Measurements from ENCODE around the gene NMNAT2.

NMNAT2 gene

GRCh38 chr1:183236158-183236725, 181.9 kb downstream of the NMNAT2 start:
- Histone ChIP-seq H3K27ac (peak overlapping the region; percentile 83 to 86), H3K27me3 (no peaks in the 10 kb centered on the region), H3K4me3 (no peak overlapping the region), H3K4me1 (peaks cover 0 to 36% (median 14%) of the 10 kb centered on the region in 4 donors), H3K36me3 (no peaks in the 10 kb centered on the region), H3K9me3 (no peaks in the 10 kb centered on the region)
- no peak for DNase-seq
- TF ChIP-seq CTCF (IDR thresholded peaks at IDR 0.05), result no peak
- intact Hi-C loops (cut with DNase I; ENCODE audit: low total_unique reads), result loop anchor here (10.0 kb wide), 1 partner anchor 89 kb away; no protein-coding TSS in a partner anchor

GRCh38 chr1:183235503-183235902, 182.7 kb downstream of the NMNAT2 start:
- H3K36me3 ChIP-seq, result no peaks in the 10 kb centered on the region
- H3K4me1 ChIP-seq, result peaks cover 0 to 29% (median 13%) of the 10 kb centered on the region in 4 donors
- DNase-seq, result no peak
- TF ChIP-seq CTCF (IDR thresholded peaks at IDR 0.05), result no peak
- H3K9me3 ChIP-seq, result no peaks in the 10 kb centered on the region
- peak overlapping the region; percentile 46 to 49 for H3K4me3 ChIP-seq
- no peaks in the 10 kb centered on the region for H3K27me3 ChIP-seq
- H3K27ac ChIP-seq, result peak overlapping the region; percentile 83 to 86
- intact Hi-C loops (cut with DNase I; ENCODE audit: low total_unique reads), result loop anchor here (10.0 kb wide), 1 partner anchor 89 kb away; no protein-coding TSS in a partner anchor

- Histone ChIP-seq H3K27me3 (no peaks in the 10 kb centered on the region), H3K9me3 (no peaks in the 10 kb centered on the region), H3K27ac (peak overlapping the region; percentile 83 to 86), H3K4me3 (peak overlapping the region; percentile 46 to 49), H3K4me1 (peaks cover 0 to 27% (median 13%) of the 10 kb centered on the region in 4 donors), H3K36me3 (no peaks in the 10 kb centered on the region)
- peak; percentile 90 for DNase-seq
- intact Hi-C loops (cut with DNase I; ENCODE audit: low total_unique reads), result loop anchor here (10.0 kb wide), 1 partner anchor 90 kb away; no protein-coding TSS in a partner anchor
- TF ChIP-seq CTCF (IDR thresholded peaks at IDR 0.05), result peak; percentile 54 to 71
Measured at GRCh38 chr1:183234660-183235476, 183.3 kb downstream of the NMNAT2 start.

GRCh38 chr1:183233113-183233512, 185.1 kb downstream of the NMNAT2 start:
- Histone ChIP-seq H3K4me3 (no peak overlapping the region), H3K27me3 (no peaks in the 10 kb centered on the region), H3K27ac (peak overlapping the region in 1 of 2 donors; percentile 83), H3K36me3 (no peaks in the 10 kb centered on the region), H3K4me1 (peaks cover 0 to 26% (median 13%) of the 10 kb centered on the region in 4 donors), H3K9me3 (no peaks in the 10 kb centered on the region)
- TF ChIP-seq CTCF (IDR thresholded peaks at IDR 0.05), result no peak
- DNase-seq, result no peak
- intact Hi-C loops (cut with DNase I; ENCODE audit: low total_unique reads), result loop anchor here (10.0 kb wide), 1 partner anchor 92 kb away; no protein-coding TSS in a partner anchor

- intact Hi-C loops (cut with DNase I; ENCODE audit: low total_unique reads), result loop anchor here (10.0 kb wide), 1 partner anchor 93 kb away; no protein-coding TSS in a partner anchor
- Histone ChIP-seq H3K27ac (no peak overlapping the region), H3K9me3 (no peaks in the 10 kb centered on the region), H3K27me3 (no peaks in the 10 kb centered on the region), H3K4me1 (peaks cover 0 to 21% (median 13%) of the 10 kb centered on the region in 4 donors), H3K4me3 (no peak overlapping the region), H3K36me3 (no peaks in the 10 kb centered on the region)
- no peak for DNase-seq
- TF ChIP-seq CTCF (IDR thresholded peaks at IDR 0.05), result no peak
Measured at GRCh38 chr1:183231545-183231944, 186.6 kb downstream of the NMNAT2 start.

Data from tibial artery (tissue), 4 donors.